HepG2 (cell line): ENCODE data around the gene AUNIP. TPM values are rescaled to one million over a fixed set of nuclear protein-coding genes. Genes with fewer than 3 reads are reported as not detected.
A peak's percentile ranks its signal among the peaks of the same experiment; 100 is the strongest.

Experiments
- ARNT2 ChIP-seq: sonication (generic); formaldehyde crosslinking; IDR thresholded peaks from 2 replicates; pipeline ENCODE4 v1.8.0; 2022; ENCODE audit warnings: mild to moderate bottlenecking, low read depth, missing genetic modification reagents, moderate library complexity
- CEBPB ChIP-seq: IDR thresholded peaks from 2 replicates; pipeline ENCODE4 v1.6.1; 2011; ENCODE audit warnings: low read depth, low read length, improper control_type of control experiment, borderline replicate concordance
- CREM ChIP-seq, 2 experiments: sonication (generic) in 1 of 2; formaldehyde crosslinking in 1 of 2; IDR thresholded peaks; 2 replicates each; pipeline versions ENCODE4 v1.4.0 to v1.6.1; 2016 to 2020; ENCODE audit warnings: antibody characterized with exemption in 1 of 2, mild to moderate bottlenecking in 1 of 2, missing genetic modification reagents in 1 of 2
- EP300 ChIP-seq, 3 experiments: sonication (generic) in 1 of 3; formaldehyde crosslinking in 1 of 3; IDR thresholded peaks; 2 replicates each; pipeline versions ENCODE4 v1.5.1 to v1.6.1; 2011 to 2020; ENCODE audit warnings: low read depth in 2 of 3, low read length in 2 of 3, borderline replicate concordance in 1 of 3, improper control_type of control experiment in 1 of 3, mild to moderate bottlenecking in 1 of 3, missing genetic modification reagents in 1 of 3, moderate library complexity in 1 of 3
- HMG20A ChIP-seq: IDR thresholded peaks from 2 replicates; pipeline ENCODE4 v1.6.1; 2016; ENCODE audit warnings: borderline replicate concordance
- HNF1B ChIP-seq: sonication (generic); formaldehyde crosslinking; IDR thresholded peaks from 2 replicates; pipeline ENCODE4 v1.5.1; 2020; ENCODE audit warnings: mild to moderate bottlenecking, moderate library complexity, missing genetic modification reagents
- NRL ChIP-seq: sonication (generic); formaldehyde crosslinking; IDR thresholded peaks from 2 replicates; pipeline ENCODE4 v1.5.0; 2020; ENCODE audit warnings: missing genetic modification reagents, mild to moderate bottlenecking, moderate library complexity, borderline replicate concordance
- TAF15 ChIP-seq: fragments of 200-400 bp; formaldehyde crosslinking; IDR thresholded peaks from one replicate; pipeline ENCODE4 v1.6.1; 2018; ENCODE audit warnings: mild to moderate bottlenecking, low read depth, low read length; ENCODE audit not compliant: poor library complexity, severe bottlenecking
- ZBTB26 ChIP-seq: IDR thresholded peaks from 2 replicates; pipeline ENCODE4 v1.6.1; 2016; ENCODE audit warnings: missing compliant biosample characterization, missing genetic modification reagents, borderline replicate concordance
- ZFAT ChIP-seq: sonication (generic); formaldehyde crosslinking; conservative IDR thresholded peaks from 2 replicates; pipeline ENCODE4 v1.8.1; 2023; ENCODE audit warnings: missing genetic modification reagents, inconsistent platforms
- ZHX2 ChIP-seq, 2 experiments: sonication (generic) in 1 of 2; formaldehyde crosslinking in 1 of 2; IDR thresholded peaks; 2 replicates each; pipeline versions ENCODE4 v1.6.1 to v1.9.0; 2014 to 2022; ENCODE audit warnings: antibody characterized with exemption in 1 of 2, borderline replicate concordance in 1 of 2, inconsistent platforms in 1 of 2, low read depth in 1 of 2, missing genetic modification reagents in 1 of 2
- ZNF333 ChIP-seq: sonication (generic); formaldehyde crosslinking; IDR thresholded peaks from 2 replicates; pipeline ENCODE4 v1.4.0; 2020; ENCODE audit warnings: mild to moderate bottlenecking, missing genetic modification reagents, borderline replicate concordance
- ZNF414 ChIP-seq: sonication (generic); formaldehyde crosslinking; IDR thresholded peaks from 2 replicates; pipeline ENCODE4 v1.5.0; 2020; ENCODE audit warnings: missing genetic modification reagents
- ZNF616 ChIP-seq: sonication (generic); formaldehyde crosslinking; IDR thresholded peaks from 2 replicates; pipeline ENCODE4 v1.5.0; 2020; ENCODE audit warnings: low read depth, mild to moderate bottlenecking, missing genetic modification reagents
- ZNF781 ChIP-seq: sonication (generic); formaldehyde crosslinking; IDR thresholded peaks from 2 replicates; pipeline ENCODE4 v1.5.1; 2020; ENCODE audit warnings: borderline replicate concordance, mild to moderate bottlenecking, missing genetic modification reagents; ENCODE audit errors: not compliant biosample characterization
- polyA plus RNA-seq, 8 experiments: library from polyadenylated mRNA; depleted of rRNA in 3 of 8; stranded (reverse) in 7 of 8; unstranded in 1 of 8; fragments of >200 nt; fragmentation: Illumina TruSeq in 4 of 8; extraction: Trizol in 4 of 8; gene quantifications; 2 replicates each; pipeline versions ENCODE4 v1.2.1 to v1.2.3, GENCODE V29; 2011 to 2016; ENCODE audit warnings: low read depth in 4 of 8, missing spikeins in 1 of 8, mixed read lengths in 1 of 8; ENCODE audit not compliant: insufficient read depth in 1 of 8
- total RNA-seq, 5 experiments: library from RNA; depleted of rRNA; stranded (reverse); fragments of >200 nt; fragmentation: Illumina TruSeq; extraction: Trizol; gene quantifications; 2 replicates each; pipeline ENCODE4 v1.2.3, GENCODE V29; 2016; ENCODE audit warnings: low read depth in 1 of 5

The AUNIP gene
- total and polyA plus RNA-seq, 2 of the 13 experiments (the other 11 are each of a cell fraction or from before 2014, with no cell fraction given), result 3.8 to 12.3 TPM

GRCh38 chr1:25875154-25875855, 16.0 kb upstream of the AUNIP start, which contains the start of gene PAQR7 (continued):
- TF ChIP-seq ZBTB26 (CRISPR knock-in tag), result 0 out of 2 replicates have a peak, but pooled peaks have one; percentile 40
- TF ChIP-seq EP300 (IDR thresholded peaks at IDR 0.05; ENCODE audit: low read depth in 2 of 2, low read length in 2 of 2), result 0 out of 4 replicates have a peak, but pooled peaks of 1 of the 2 experiments have one; percentile 10
- TF ChIP-seq EP300 (CRISPR knock-in tag; IDR thresholded peaks at IDR 0.05; ENCODE audit: borderline replicate concordance), result no peak; the same call in 1 of the 2 replicates
- TF ChIP-seq HNF1B (CRISPR knock-in tag), result peak; percentile 40; the same call in 1 of the 2 replicates
- peak; percentile 78; the same call in 1 of the 2 replicates for TF ChIP-seq ZHX2 (IDR thresholded peaks at IDR 0.05; ENCODE audit: low read depth)
- peak; percentile 87; the same call in 1 of the 2 replicates for TF ChIP-seq ZHX2 (CRISPR knock-in tag; IDR thresholded peaks at IDR 0.05; ENCODE audit: borderline replicate concordance)
- no peak for TF ChIP-seq NRL
- TF ChIP-seq ZNF616, result peak; percentile 67; the same call in 1 of the 2 replicates
- TF ChIP-seq ZNF781 (CRISPR knock-in tag), result peak; percentile 22
- 0 out of 2 replicates have a peak, but pooled peaks have one; percentile 45 for TF ChIP-seq ZNF333 (CRISPR knock-in tag)
- TF ChIP-seq CEBPB, result no peak
- no peak for TF ChIP-seq ZNF414 (CRISPR knock-in tag)
- TF ChIP-seq TAF15, result no peak
- peak; percentile 94 for TF ChIP-seq ARNT2 (CRISPR knock-in tag)
- no peak for TF ChIP-seq CREM (IDR thresholded peaks at IDR 0.05)
- no peak for TF ChIP-seq CREM (CRISPR knock-in tag; IDR thresholded peaks at IDR 0.05)
- no peak for TF ChIP-seq HMG20A
- no peak for TF ChIP-seq ZFAT
